H1 (cell line): ENCODE data around the gene C2CD4D. TPM values are rescaled to one million over a fixed set of nuclear protein-coding genes. Genes with fewer than 3 reads are reported as not detected.

ENCODE experiments used
- CTCF ChIA-PET: fragments of 300-600 bp; sonication (Branson Sonifier 250); formaldehyde crosslinking; loops from one replicate; lab custom pipeline; 2021; ENCODE audit not compliant: partially characterized antibody; lab: Charles Lee
- POLR2A ChIA-PET: fragments of 300-600 bp; sonication (Branson Sonifier 250); formaldehyde crosslinking; loops from one replicate; lab custom pipeline; 2021; ENCODE audit warnings: inconsistent platforms; ENCODE audit not compliant: partially characterized antibody; lab: Charles Lee
- DNase-seq, 2 experiments: peaks; one replicate each; pipeline versions ENCODE4 v3.0.0 to v3.0.0-alpha.2; 2010 to 2022; ENCODE audit warnings: low spot score in 2 of 2, low read depth in 1 of 2, mixed read lengths in 1 of 2
- FAIRE-seq: peaks from 2 replicates; lab custom pipeline; 2011; peaks lifted over from hg19 to GRCh38; lab: Jason Lieb, UNC
- H2AFZ ChIP-seq: 2 replicates; pipeline ENCODE4 v1.8.1; 2012; ENCODE audit warnings: low read length, inconsistent platforms
- H2AK5ac ChIP-seq: 2 replicates; pipeline ENCODE4 v1.6.1; 2013; ENCODE audit warnings: low read depth, low read length
- H2BK120ac ChIP-seq: replicated peaks from 2 replicates; pipeline ENCODE3; 2013; ENCODE audit warnings: low read depth, low read length, inconsistent platforms
- H2BK12ac ChIP-seq: 2 replicates; pipeline ENCODE4 v1.6.1; 2013; ENCODE audit warnings: low read depth, low read length
- H2BK15ac ChIP-seq: 2 replicates; pipeline ENCODE4 v1.6.1; 2013; ENCODE audit warnings: low read length
- H2BK20ac ChIP-seq: 2 replicates; pipeline ENCODE4 v1.6.1; 2013; ENCODE audit warnings: low read length
- H2BK5ac ChIP-seq: 2 replicates; pipeline ENCODE4 v1.6.1; 2013; ENCODE audit warnings: low read depth, low read length
- H3K14ac ChIP-seq: 2 replicates; pipeline ENCODE4 v1.6.1; 2013; ENCODE audit warnings: inconsistent platforms; ENCODE audit not compliant: insufficient read length
- H3K18ac ChIP-seq: 2 replicates; pipeline ENCODE4 v1.6.1; 2013; ENCODE audit warnings: low read length; ENCODE audit errors: extremely low read depth
- H3K23ac ChIP-seq: 2 replicates; pipeline ENCODE4 v1.6.1; 2013; ENCODE audit warnings: inconsistent platforms; ENCODE audit not compliant: insufficient read length
- H3K23me2 ChIP-seq: 2 replicates; pipeline ENCODE4 v1.6.1; 2013; ENCODE audit warnings: low read depth, low read length
- H3K27ac ChIP-seq: 2 replicates; pipeline ENCODE4 v1.6.1; 2011; ENCODE audit warnings: low read depth, low read length, inconsistent platforms
- H3K27me3 ChIP-seq, 4 experiments: replicated peaks in 1 of 4; 1 replicate in 1 of 4; 2 replicates in 3 of 4; pipeline versions ENCODE4 v1.6.1 to v1.8.1; 2011 to 2013; ENCODE audit warnings: low read length in 3 of 4, mild to moderate bottlenecking in 3 of 4, inconsistent platforms in 2 of 4, mixed read lengths in 2 of 4, moderate library complexity in 1 of 4; ENCODE audit not compliant: control insufficient read depth in 3 of 4, insufficient read depth in 3 of 4; ENCODE audit errors: extremely low read depth in 1 of 4
- H3K36me3 ChIP-seq, 4 experiments: 2 replicates each; pipeline versions ENCODE4 v1.6.1 to v1.8.1; 2011 to 2013; ENCODE audit warnings: mild to moderate bottlenecking in 4 of 4, low read length in 3 of 4, moderate library complexity in 2 of 4, control low read depth in 1 of 4, inconsistent platforms in 1 of 4; ENCODE audit not compliant: insufficient read depth in 4 of 4, control insufficient read depth in 2 of 4
- H3K4ac ChIP-seq: replicated peaks from 2 replicates; pipeline ENCODE3; 2013; ENCODE audit warnings: low read length, low read depth, mixed read lengths, inconsistent platforms; ENCODE audit not compliant: insufficient read length
- H3K4me1 ChIP-seq, 4 experiments: replicated peaks in 1 of 4; 1 replicate in 1 of 4; 2 replicates in 3 of 4; pipeline versions ENCODE4 v1.6.1 to v1.8.1; 2011 to 2013; ENCODE audit warnings: low read length in 3 of 4, inconsistent platforms in 2 of 4, mixed read lengths in 1 of 4; ENCODE audit not compliant: insufficient read depth in 4 of 4, control insufficient read depth in 3 of 4
- H3K4me2 ChIP-seq, 2 experiments: 2 replicates each; pipeline versions ENCODE4 v1.6.1 to v1.8.1; 2011 to 2013; ENCODE audit warnings: low read depth in 2 of 2, low read length in 2 of 2, control low read depth in 1 of 2, inconsistent platforms in 1 of 2, mild to moderate bottlenecking in 1 of 2; ENCODE audit not compliant: insufficient read depth in 1 of 2
- H3K4me3 ChIP-seq, 4 experiments: fragments of 200-600, 300-600 bp in 1 of 4; sonication (generic), shearing (Covaris generic), sonication (Bioruptor Twin) in 1 of 4; 2 replicates each; pipeline versions ENCODE4 v1.5.1 to v1.8.1; 2011 to 2016; ENCODE audit warnings: low read length in 4 of 4, low read depth in 3 of 4, control low read depth in 2 of 4, inconsistent platforms in 2 of 4, mild to moderate bottlenecking in 2 of 4, mixed read lengths in 1 of 4, moderate library complexity in 1 of 4; ENCODE audit not compliant: insufficient read depth in 2 of 4; ENCODE audit errors: extremely low read depth in 1 of 4
- H3K56ac ChIP-seq: replicated peaks from 2 replicates; pipeline ENCODE3; 2013; ENCODE audit warnings: low read depth, mild to moderate bottlenecking, mixed read lengths, low read length, inconsistent platforms; ENCODE audit not compliant: insufficient read length
- H3K79me1 ChIP-seq: 2 replicates; pipeline ENCODE4 v1.6.1; 2013; ENCODE audit warnings: low read depth, low read length, control low read depth
- H3K79me2 ChIP-seq, 2 experiments: 2 replicates each; pipeline versions ENCODE4 v1.6.1 to v1.8.1; 2012 to 2013; ENCODE audit warnings: low read length in 2 of 2, mild to moderate bottlenecking in 2 of 2, inconsistent platforms in 1 of 2; ENCODE audit not compliant: insufficient read depth in 2 of 2, control insufficient read depth in 1 of 2
- H3K9ac ChIP-seq, 4 experiments: replicated peaks in 1 of 4; 1 replicate in 1 of 4; 2 replicates in 3 of 4; pipeline versions ENCODE4 v1.6.1 to v1.8.1; 2011 to 2013; ENCODE audit warnings: low read depth in 3 of 4, low read length in 3 of 4, control low read depth in 2 of 4, mild to moderate bottlenecking in 2 of 4, moderate library complexity in 2 of 4, inconsistent platforms in 1 of 4; ENCODE audit errors: extremely low read depth in 1 of 4
- H3K9me3 ChIP-seq, 2 experiments: 2 replicates each; pipeline versions ENCODE4 v1.6.1 to v1.8.1; 2012 to 2013; ENCODE audit warnings: mild to moderate bottlenecking in 2 of 2, moderate library complexity in 2 of 2, control low read depth in 1 of 2, inconsistent platforms in 1 of 2, low read depth in 1 of 2, low read length in 1 of 2, mixed read lengths in 1 of 2; ENCODE audit not compliant: insufficient read depth in 2 of 2
- H4K20me1 ChIP-seq, 2 experiments: replicated peaks in 1 of 2; 2 replicates each; pipeline versions ENCODE3 to v1.8.1; 2011 to 2013; ENCODE audit warnings: inconsistent platforms in 2 of 2, low read length in 2 of 2, mild to moderate bottlenecking in 1 of 2; ENCODE audit not compliant: insufficient read depth in 2 of 2, control insufficient read depth in 1 of 2
- H4K5ac ChIP-seq: 2 replicates; pipeline ENCODE4 v1.6.1; 2013; ENCODE audit warnings: low read length, low read depth, mixed read lengths, inconsistent platforms; ENCODE audit not compliant: insufficient read length
- H4K8ac ChIP-seq: 2 replicates; pipeline ENCODE4 v1.8.0; 2013; ENCODE audit warnings: mild to moderate bottlenecking, moderate library complexity, low read length, inconsistent platforms; ENCODE audit not compliant: insufficient read depth; ENCODE audit errors: extremely low read depth
- H4K91ac ChIP-seq: replicated peaks from 2 replicates; pipeline ENCODE3; 2013; ENCODE audit warnings: low read length, mixed read lengths, inconsistent platforms; ENCODE audit not compliant: insufficient read length
- POLR2A ChIP-seq, 2 experiments: IDR thresholded peaks; 1 replicate in 1 of 2; 2 replicates in 1 of 2; pipeline ENCODE4 v1.6.1; 2011; ENCODE audit warnings: low read depth in 2 of 2, low read length in 2 of 2, mild to moderate bottlenecking in 2 of 2; ENCODE audit errors: control extremely low read depth in 1 of 2
- SP1 ChIP-seq: IDR thresholded peaks from 2 replicates; pipeline ENCODE4 v1.6.1; 2011; ENCODE audit warnings: low read depth, low read length
- WGBS, 2 experiments: shearing (Covaris generic) in 1 of 2; methylation state at CpG; one replicate each; pipeline versions ENCODE4 v1.1.6 to v1.1.7; 2013 to 2015; ENCODE audit warnings: low lambda C conversion rate in 2 of 2, mixed read lengths in 2 of 2, inconsistent platforms in 1 of 2, low coverage in 1 of 2, missing lambda C conversion rate in 1 of 2; ENCODE audit not compliant: insufficient replicate concordance in 2 of 2, insufficient coverage in 1 of 2, insufficient read length in 1 of 2; ENCODE audit errors: extremely low coverage in 1 of 2, missing lambda C conversion rate in 1 of 2; 5-methylcytosine and 5-hydroxymethylcytosine counted together
- polyA plus RNA-seq, 7 experiments: library from polyadenylated mRNA; depleted of rRNA in 3 of 7; stranded (reverse) in 5 of 7; unstranded in 2 of 7; fragments of >200 nt in 5 of 7; fragments of 200-250 nt in 2 of 7; gene quantifications; 1 replicate in 5 of 7; 2 replicates in 1 of 7; 4 replicates in 1 of 7; pipeline versions ENCODE4 v1.2.1 to v1.2.3, GENCODE V29; 2011 to 2013; ENCODE audit warnings: missing spikeins in 2 of 7, mixed read lengths in 2 of 7
- total RNA-seq: library from RNA; stranded (reverse); fragmentation: NEBNext Ultra II Directional; extraction: Animal tissue kit (Norgen Biotek cat#: 25700); gene quantifications from 2 replicates; pipeline ENCODE4 v1.2.1, GENCODE V29; 2021

C2CD4D gene
- total and polyA plus RNA-seq, 2 of the 8 experiments (the other 6 are each of a cell fraction or from before 2014, with no cell fraction given), result 0.41 to 0.71 TPM

DNA sequence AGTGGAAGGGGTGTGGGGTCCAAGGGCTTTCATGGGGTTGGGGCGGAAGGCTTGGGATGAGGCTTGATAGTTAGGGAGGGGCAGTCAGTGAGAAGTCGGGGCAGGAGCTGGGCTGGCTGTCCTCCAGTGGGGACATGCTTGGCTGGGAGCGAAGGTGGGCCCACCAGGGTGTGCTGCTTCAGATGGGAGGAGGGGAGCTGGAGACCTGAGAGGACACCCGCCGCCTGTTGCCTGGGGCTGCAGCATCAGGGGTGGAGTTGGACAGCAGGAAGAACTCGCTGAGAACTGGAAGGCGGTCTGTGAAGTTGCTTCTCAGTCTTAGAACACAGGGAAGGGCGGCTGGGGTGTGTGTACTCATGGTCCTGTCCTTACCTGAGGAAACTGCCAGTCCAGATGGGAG lies 12.3 kb upstream of the C2CD4D start:
- Histone ChIP-seq H3K27me3 (no peaks in the 10 kb centered on the region), H2BK120ac (no peak overlapping the region)
- no peak for FAIRE-seq

More for the DNA sequence above, 12.3 kb upstream of the C2CD4D start:
- TF ChIP-seq SP1 (no peak), POLR2A (IDR thresholded peaks at IDR 0.05; ENCODE audit: control extremely low read depth in 1 of 2, low read depth in 2 of 2, low read length in 2 of 2) (no peak)
- H2BK5ac ChIP-seq, result no peak overlapping the region
- 80% methylated on average over 8 of the region's 8 CpGs; no CpG with 5 or more reads in 1 of the 2 experiments for WGBS, 2 experiments
- ChIA-PET CTCF (interaction anchor here (0.7 to 1.0 kb wide), 3 partner anchors 22 to 73 kb away, joined by 3 read pairs; no protein-coding TSS in a partner anchor), POLR2A (interaction anchor here (0.6 to 3.2 kb wide), 2 partner anchors 12 to 590 kb away, joined by 5 to 19 read pairs; partner anchors contain the start of gene C2CD4D)
- no peaks in the 10 kb centered on the region for H3K79me1 ChIP-seq
- no peak overlapping the region for H3K4me3 ChIP-seq
- no peak overlapping the region for H4K91ac ChIP-seq
- H3K18ac ChIP-seq, result no peak overlapping the region
- H3K36me3 ChIP-seq, result no peaks in the 10 kb centered on the region
- H3K9me3 ChIP-seq, result no peaks in the 10 kb centered on the region
- no peaks in the 10 kb centered on the region for H4K20me1 ChIP-seq
- no peak overlapping the region for H2AK5ac ChIP-seq
- H3K56ac ChIP-seq, result no peak overlapping the region
- H4K5ac ChIP-seq, result no peak overlapping the region
- no peak overlapping the region for H3K27ac ChIP-seq
- H3K23me2 ChIP-seq, result no peaks in the 10 kb centered on the region
- no peak overlapping the region for H3K4ac ChIP-seq
- H3K4me1 ChIP-seq, result peaks cover 0 to under 1% (median 0%) of the 10 kb centered on the region in 4 experiments; a peak in 2 of 7 replicates
- H2BK20ac ChIP-seq, result no peak overlapping the region
- H3K23ac ChIP-seq, result no peak overlapping the region
- H3K4me2 ChIP-seq, result no peak overlapping the region
- H2BK12ac ChIP-seq, result no peak overlapping the region
- H3K9ac ChIP-seq, result no peak overlapping the region
- H3K79me2 ChIP-seq, result no peaks in the 10 kb centered on the region
- H4K8ac ChIP-seq, result no peak overlapping the region
- H3K14ac ChIP-seq, result no peak overlapping the region
- no peak overlapping the region for H2AFZ ChIP-seq
- DNase-seq, result no peak
- no peak overlapping the region for H2BK15ac ChIP-seq
